ENCODE results near the gene ADGRD1.

DNA sequence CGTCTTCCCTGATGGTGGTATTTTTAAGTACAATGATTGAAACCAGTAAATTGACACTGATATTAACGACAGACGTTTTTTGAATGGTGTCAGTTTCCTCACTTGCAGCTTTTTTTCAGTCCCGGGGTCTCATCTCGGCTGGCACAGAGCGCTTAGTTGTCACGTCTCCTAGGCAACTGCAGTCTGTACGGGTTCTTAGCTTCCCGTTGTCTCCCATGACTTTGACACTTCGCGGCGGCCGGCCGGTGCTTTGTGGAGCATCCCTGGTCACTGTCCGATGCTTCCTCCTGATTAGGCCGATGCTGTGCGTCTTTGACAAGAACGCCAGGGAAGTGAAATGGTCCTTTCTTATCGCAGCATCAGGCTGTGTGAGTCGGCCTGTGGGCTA, 67.4 kb downstream of the ADGRD1 start:
- TF ChIP-seq EP300 (IDR thresholded peaks at IDR 0.05), result no peak
- TF ChIP-seq, protein P1, sequence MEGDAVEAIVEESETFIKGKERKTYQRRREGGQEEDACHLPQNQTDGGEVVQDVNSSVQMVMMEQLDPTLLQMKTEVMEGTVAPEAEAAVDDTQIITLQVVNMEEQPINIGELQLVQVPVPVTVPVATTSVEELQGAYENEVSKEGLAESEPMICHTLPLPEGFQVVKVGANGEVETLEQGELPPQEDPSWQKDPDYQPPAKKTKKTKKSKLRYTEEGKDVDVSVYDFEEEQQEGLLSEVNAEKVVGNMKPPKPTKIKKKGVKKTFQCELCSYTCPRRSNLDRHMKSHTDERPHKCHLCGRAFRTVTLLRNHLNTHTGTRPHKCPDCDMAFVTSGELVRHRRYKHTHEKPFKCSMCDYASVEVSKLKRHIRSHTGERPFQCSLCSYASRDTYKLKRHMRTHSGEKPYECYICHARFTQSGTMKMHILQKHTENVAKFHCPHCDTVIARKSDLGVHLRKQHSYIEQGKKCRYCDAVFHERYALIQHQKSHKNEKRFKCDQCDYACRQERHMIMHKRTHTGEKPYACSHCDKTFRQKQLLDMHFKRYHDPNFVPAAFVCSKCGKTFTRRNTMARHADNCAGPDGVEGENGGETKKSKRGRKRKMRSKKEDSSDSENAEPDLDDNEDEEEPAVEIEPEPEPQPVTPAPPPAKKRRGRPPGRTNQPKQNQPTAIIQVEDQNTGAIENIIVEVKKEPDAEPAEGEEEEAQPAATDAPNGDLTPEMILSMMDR (IDR thresholded peaks at IDR 0.05), result no peak
- TF ChIP-seq POLR2AphosphoS5 (IDR thresholded peaks at IDR 0.05), result no peak

Data from esophagus muscularis mucosa (tissue), 4 donors.